Measurements from ENCODE around the gene MORC2.

- no peak for TF ChIP-seq PATZ1 (CRISPR knock-in tag; IDR thresholded peaks at IDR 0.05; ENCODE audit: borderline replicate concordance)
- no peak for TF ChIP-seq ZFP30 (CRISPR knock-in tag; IDR thresholded peaks at IDR 0.05)
- no peak for TF ChIP-seq ARNTL (CRISPR knock-in tag; IDR thresholded peaks at IDR 0.05; ENCODE audit: borderline replicate concordance, low read depth)
- TF ChIP-seq SNAI2 (CRISPR knock-in tag; IDR thresholded peaks at IDR 0.05): no peak
- TF ChIP-seq POU6F1 (CRISPR knock-in tag; IDR thresholded peaks at IDR 0.05; ENCODE audit: borderline replicate concordance, low read depth): no peak
- no peak for TF ChIP-seq ZFP3 (CRISPR knock-in tag; IDR thresholded peaks at IDR 0.05)
Observed at GRCh38 chr22:30932661-30933060, 35.9 kb downstream of the MORC2 start.
